Activated CD8-positive, alpha-beta T cell treated with anti-CD3 and anti-CD28 coated beads, Interleukin-2, amount 10 ng/mL, durations not matched to agents 7 days and 5 days (primary cell): ENCODE results near the gene PGA4. TPM values are rescaled to one million over a fixed set of nuclear protein-coding genes. Genes with fewer than 3 reads are reported as not detected.

ENCODE experiments used
- ATAC-seq: fragments of 150-1000 bp; cut with Tn5 transposase; one replicate; pipeline ENCODE4 v1.10.0; 2021; ENCODE audit warnings: moderate library complexity
- CTCF ChIA-PET: fragments of 350-600 bp; sonication (Branson Sonifier 250); formaldehyde crosslinking; loops from one replicate; lab custom pipeline; 2021; ENCODE audit warnings: antibody characterized with exemption; lab: Charles Lee
- POLR2A ChIA-PET: fragments of 350-600 bp; sonication (Branson Sonifier 250); formaldehyde crosslinking; loops from one replicate; lab custom pipeline; 2021; ENCODE audit warnings: antibody characterized with exemption; lab: Charles Lee
- DNase-seq: peaks from one replicate; pipeline ENCODE4 v3.0.0-alpha.2; 2020
- H3K27ac Mint-ChIP-seq: one replicate; pipeline ENCODE4 v1.8.0; 2021; ENCODE audit warnings: mild to moderate bottlenecking, mixed read lengths
- H3K27me3 Mint-ChIP-seq: one replicate; pipeline ENCODE4 v1.8.0; 2021; ENCODE audit warnings: low read depth, mixed read lengths
- H3K36me3 Mint-ChIP-seq: one replicate; pipeline ENCODE4 v1.8.0; 2021; ENCODE audit warnings: low read depth, mixed read lengths
- H3K4me1 Mint-ChIP-seq: one replicate; pipeline ENCODE4 v1.8.0; 2021; ENCODE audit warnings: low read depth, mixed read lengths
- H3K4me3 Mint-ChIP-seq: one replicate; pipeline ENCODE4 v1.8.0; 2021; ENCODE audit warnings: mild to moderate bottlenecking, mixed read lengths
- H3K9me3 Mint-ChIP-seq: one replicate; pipeline ENCODE4 v1.8.0; 2022; ENCODE audit warnings: mixed read lengths; ENCODE audit not compliant: insufficient read depth
- total RNA-seq, 2 experiments: library from RNA; stranded (reverse); gene quantifications; one replicate each; pipeline ENCODE4 v1.2.3, GENCODE V29; 2021

PGA4 gene
- total RNA-seq, 2 experiments from 2014 or later, result not detected

DNA sequence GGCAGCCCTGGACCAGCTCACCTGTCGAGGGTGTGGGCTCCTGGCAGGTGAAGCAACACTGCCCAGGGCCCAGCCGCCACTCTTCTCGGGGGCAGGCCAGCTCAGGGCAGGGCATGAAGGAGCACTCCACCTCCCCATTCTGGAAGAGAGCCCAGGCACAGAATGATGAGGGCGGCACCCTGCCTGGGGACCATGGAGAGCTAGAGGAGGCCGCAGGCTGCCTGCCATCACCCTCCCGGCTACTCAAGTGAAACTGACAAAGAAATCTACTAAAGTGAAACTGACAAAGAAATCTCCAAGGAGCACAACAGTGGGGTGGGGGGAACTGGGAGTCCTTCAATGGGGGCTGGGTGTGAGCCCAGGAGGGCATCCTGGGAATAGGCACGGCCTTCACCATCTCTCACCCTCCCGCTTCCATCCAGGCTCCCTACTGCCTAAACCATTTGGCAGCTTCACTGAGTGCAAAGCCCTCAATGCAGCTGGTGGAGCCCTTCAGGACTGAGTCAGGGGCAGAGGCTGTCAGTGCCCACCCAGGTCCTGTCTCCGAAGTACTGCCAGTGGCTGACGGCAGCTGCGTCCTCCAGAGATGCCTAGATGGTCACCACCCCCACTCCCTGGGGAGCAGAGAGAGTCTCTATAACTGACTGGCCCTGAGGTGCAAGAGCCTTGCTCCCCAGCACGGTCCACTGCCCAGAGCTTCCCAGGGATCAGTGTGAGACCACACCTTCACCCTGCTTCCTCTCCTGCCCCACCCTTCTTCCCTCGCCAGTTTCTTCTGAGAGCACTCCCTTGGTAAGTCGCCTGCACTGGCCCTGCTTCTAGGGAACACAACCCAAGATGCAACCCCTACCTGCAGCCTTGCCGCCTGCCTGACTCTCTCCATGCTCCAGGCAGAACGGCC, 51.3 kb downstream of the PGA4 start:
- H3K27me3 Mint-ChIP-seq, result no peaks in the 10 kb centered on the region
- ATAC-seq (no peak), DNase-seq (no peak)
- H3K4me3 Mint-ChIP-seq, result no peak overlapping the region
- ChIA-PET CTCF (no interaction called here), POLR2A (interaction anchor here (0.7 kb wide), 1 partner anchor 156 kb away, joined by 3 read pairs; no protein-coding TSS in a partner anchor)
- H3K36me3 Mint-ChIP-seq, result no peaks in the 10 kb centered on the region
- H3K9me3 Mint-ChIP-seq, result no peaks in the 10 kb centered on the region
- no peak overlapping the region for H3K27ac Mint-ChIP-seq
- H3K4me1 Mint-ChIP-seq, result no peaks in the 10 kb centered on the region

DNA sequence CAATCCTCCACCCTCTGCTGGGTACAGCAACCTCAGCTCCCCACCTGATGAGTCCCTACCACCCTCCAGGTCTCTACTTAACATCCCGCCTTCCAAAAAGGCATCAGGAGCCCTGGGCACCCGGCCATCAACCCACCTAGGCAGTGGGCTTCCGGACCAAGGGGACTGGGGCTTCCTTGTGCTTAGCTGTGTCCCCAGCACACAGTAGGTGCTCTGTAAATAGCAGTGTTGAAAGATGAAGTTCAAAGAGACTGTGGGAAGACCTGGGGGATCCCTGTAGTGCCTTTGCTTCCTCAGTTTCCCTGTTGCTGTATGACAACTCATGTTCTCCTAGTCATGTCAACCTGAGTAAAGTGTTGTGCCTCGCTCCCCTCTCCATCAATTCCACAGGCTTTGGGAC, 51.9 kb downstream of the PGA4 start:
- ChIA-PET CTCF (no interaction called here), POLR2A (interaction anchor here (0.5 kb wide), 1 partner anchor 20 kb away, joined by 4 read pairs; no protein-coding TSS in a partner anchor)
- Mint-ChIP-seq H3K27me3 (no peaks in the 10 kb centered on the region), H3K4me1 (no peaks in the 10 kb centered on the region), H3K36me3 (no peaks in the 10 kb centered on the region), H3K27ac (no peak overlapping the region), H3K9me3 (no peaks in the 10 kb centered on the region), H3K4me3 (no peak overlapping the region)
- DNase-seq (no peak), ATAC-seq (no peak)

DNA sequence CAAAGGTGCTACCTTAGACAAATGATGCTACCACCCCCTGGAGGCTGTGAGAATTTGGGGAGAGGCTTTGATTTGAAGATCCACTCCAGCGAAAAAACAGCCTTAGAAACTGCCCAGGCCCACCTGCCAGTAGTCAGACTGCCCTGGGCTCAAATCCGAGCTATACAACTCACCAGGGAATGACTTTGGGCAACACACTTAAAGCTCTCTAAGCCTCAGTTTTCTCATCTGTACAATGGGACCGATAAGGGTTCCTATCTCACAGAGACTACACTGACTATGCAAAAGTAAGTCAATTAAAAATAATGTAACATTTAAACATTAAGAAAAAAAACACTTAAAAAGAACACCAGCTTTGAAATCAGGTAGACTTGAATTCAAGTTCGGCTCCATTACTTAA, 53.0 kb downstream of the PGA4 start:
- no peak overlapping the region for H3K4me3 Mint-ChIP-seq
- DNase-seq (no peak), ATAC-seq (no peak)
- no peaks in the 10 kb centered on the region for H3K27me3 Mint-ChIP-seq
- no peaks in the 10 kb centered on the region for H3K36me3 Mint-ChIP-seq
- ChIA-PET CTCF (interaction anchor here (0.9 to 1.7 kb wide), 2 partner anchors 20 to 21 kb away, joined by 3 to 5 read pairs; partner anchors contain the start of gene VWCE), POLR2A (no interaction called here)
- no peak overlapping the region for H3K27ac Mint-ChIP-seq
- no peaks in the 10 kb centered on the region for H3K4me1 Mint-ChIP-seq
- no peaks in the 10 kb centered on the region for H3K9me3 Mint-ChIP-seq

DNA sequence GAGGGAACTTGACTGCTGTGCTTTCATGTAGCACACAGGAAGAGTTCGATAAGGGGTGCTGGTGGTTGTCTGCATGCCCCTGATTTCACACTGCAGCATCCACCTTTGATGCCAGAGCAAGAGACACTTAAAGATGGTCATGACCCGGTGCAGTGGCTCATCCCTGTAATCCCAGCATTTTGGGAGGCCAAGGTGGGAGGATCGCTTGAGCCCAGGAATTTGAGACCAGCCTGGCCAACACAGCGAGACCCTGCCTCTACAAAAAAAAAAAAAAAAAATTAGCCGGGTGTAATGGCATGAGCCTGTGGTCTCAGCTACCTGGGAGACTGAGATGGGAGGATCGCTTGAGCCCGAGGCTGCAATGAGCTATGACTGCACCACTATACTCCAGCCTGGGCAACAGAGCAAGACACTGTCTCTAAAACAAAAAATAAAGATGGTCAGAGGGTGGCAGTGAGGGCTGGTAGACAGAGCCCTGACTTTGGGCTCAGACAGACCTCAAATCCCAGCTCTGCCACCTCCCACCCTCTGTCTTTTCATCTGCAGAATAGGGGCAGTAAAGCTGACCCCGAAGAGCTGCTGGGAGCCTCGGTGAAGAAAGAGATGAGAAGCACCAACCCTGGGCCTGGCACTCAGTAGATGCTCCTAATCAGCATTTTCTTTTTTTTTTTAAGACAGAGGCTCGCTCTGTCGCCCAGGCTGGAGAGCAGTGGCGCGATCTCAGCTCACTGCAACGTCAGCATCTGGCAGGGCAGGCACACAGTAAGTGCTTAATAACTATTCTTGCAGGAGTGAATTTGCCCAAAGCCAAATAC, 55.2 kb downstream of the PGA4 start:
- Mint-ChIP-seq H3K27me3 (no peaks in the 10 kb centered on the region), H3K4me3 (no peak overlapping the region), H3K27ac (no peak overlapping the region), H3K36me3 (no peaks in the 10 kb centered on the region), H3K9me3 (no peaks in the 10 kb centered on the region), H3K4me1 (no peaks in the 10 kb centered on the region)
- POLR2A ChIA-PET, result no interaction called here
- ATAC-seq (no peak), DNase-seq (no peak)
- CTCF ChIA-PET, result interaction anchor here (1.1 to 1.5 kb wide), 2 partner anchors 24 to 108 kb away, joined by 3 to 5 read pairs; no protein-coding TSS in a partner anchor

DNA sequence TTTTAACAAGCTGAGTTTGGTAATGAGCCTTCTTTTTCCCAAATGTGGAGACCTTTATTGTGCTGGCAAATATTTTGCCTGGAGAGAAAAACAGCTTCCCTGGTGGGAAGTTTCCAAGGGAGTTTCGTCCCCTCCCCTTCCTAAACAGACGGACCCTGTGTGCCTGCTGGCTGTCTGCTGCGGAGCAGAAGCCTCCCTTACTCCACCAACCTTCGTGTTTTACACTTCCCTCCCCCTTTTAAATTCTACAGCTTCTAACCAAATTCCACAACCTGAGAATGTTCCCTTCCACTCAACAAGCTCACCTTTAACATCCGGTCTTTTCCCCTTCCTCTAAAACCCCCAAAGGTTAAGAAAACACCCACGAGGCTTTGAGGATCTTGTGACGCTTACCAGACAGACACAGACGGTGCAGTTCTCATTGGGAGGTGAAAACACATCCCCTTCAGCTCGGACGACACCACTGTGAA, 55.9 kb downstream of the PGA4 start:
- ATAC-seq, result no peak
- no peaks in the 10 kb centered on the region for H3K9me3 Mint-ChIP-seq

DNA sequence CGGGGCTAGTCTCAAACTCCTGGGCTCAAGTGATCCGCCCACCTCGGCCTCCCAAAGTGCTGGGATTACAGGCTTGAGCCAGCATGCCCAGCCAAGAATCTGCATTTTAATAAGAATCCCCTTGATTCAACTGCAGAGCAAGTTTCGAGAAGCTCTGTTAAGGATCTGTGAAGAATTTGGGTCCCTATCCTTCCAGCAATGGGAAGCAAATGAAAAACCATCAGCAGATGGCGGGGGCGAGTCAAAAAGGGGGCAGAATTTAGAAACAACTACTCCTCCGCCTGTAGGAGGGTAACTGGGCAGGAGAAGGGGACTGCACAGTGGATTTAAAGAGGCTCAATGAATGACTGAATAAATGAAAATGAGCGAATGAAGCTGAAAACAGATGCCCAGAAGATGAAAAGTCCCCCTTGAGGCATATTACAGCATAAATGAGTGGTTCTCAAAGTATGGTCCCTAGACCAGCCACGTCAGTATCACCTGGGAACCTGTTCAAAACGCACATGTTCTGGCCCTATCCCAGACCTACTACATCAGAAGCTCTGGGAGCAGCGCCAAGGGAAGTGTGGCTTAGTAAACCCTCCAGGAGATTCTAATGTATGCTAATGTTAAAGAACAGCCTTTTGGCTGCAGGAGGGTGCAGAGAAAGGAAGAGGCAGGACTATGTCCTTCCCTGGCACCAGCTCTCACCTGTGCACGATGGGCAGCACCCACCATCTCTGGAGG, 58.0 kb downstream of the PGA4 start:
- H3K4me3 Mint-ChIP-seq, result no peak overlapping the region
- H3K36me3 Mint-ChIP-seq, result no peaks in the 10 kb centered on the region
- H3K27ac Mint-ChIP-seq, result no peak overlapping the region
- ChIA-PET POLR2A (no interaction called here), CTCF (interaction anchor here (1.5 kb wide), 1 partner anchor 105 kb away, joined by 3 read pairs; no protein-coding TSS in a partner anchor)
- DNase-seq (no peak), ATAC-seq (no peak)
- H3K9me3 Mint-ChIP-seq, result no peaks in the 10 kb centered on the region
- H3K4me1 Mint-ChIP-seq, result no peaks in the 10 kb centered on the region
- H3K27me3 Mint-ChIP-seq, result no peaks in the 10 kb centered on the region

More for the DNA sequence above, 55.9 kb downstream of the PGA4 start:
- H3K36me3 Mint-ChIP-seq, result no peaks in the 10 kb centered on the region
- POLR2A ChIA-PET, result no interaction called here
- DNase-seq, result no peak
- no peaks in the 10 kb centered on the region for H3K27me3 Mint-ChIP-seq
- H3K4me3 Mint-ChIP-seq, result no peak overlapping the region
- H3K27ac Mint-ChIP-seq, result no peak overlapping the region
- CTCF ChIA-PET, result interaction anchor here (1.1 to 1.5 kb wide), 2 partner anchors 25 to 107 kb away, joined by 3 to 5 read pairs; no protein-coding TSS in a partner anchor
- no peaks in the 10 kb centered on the region for H3K4me1 Mint-ChIP-seq

DNA sequence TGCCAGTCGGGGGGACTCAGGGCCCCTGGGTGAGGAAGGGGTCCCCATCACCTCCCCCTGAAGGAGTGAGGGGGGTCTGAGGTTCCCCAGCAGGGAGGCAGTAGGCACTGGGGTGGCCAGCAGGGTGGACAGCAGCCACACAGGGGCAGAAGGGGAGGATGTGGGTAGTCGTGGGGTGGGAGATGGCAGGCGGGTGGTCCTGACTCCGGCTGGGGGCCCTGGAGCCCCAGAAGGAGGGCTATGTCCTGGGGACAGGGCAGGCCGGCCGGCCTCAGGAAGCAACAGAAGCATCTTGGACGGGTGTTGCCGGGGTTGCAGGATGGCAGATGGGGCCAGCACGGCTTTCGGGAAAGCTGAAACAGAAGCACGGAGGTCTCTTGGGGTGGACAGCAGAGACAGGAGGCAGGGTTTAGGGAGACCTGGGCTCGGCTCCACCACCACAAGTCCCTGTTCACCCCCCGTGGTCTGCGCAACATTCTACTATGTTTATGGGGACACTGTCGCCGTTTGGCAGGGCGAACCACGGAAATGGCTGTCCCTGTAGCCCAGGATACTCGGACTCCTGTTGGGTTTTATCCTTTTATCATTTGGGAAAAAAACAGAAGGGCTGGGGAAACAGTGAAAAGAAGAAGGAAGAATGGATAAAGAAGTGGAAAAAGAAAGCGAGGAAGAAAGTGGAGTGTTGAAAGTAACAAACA, 58.9 kb downstream of the PGA4 start:
- CTCF ChIA-PET, result interaction anchor here (1.5 to 2.4 kb wide), 2 partner anchors 14 to 104 kb away, joined by 3 to 10 read pairs; partner anchors contain the start of gene VWCE

More for the DNA sequence above, 58.9 kb downstream of the PGA4 start:
- ATAC-seq (no peak), DNase-seq (no peak)
- Mint-ChIP-seq H3K4me1 (no peaks in the 10 kb centered on the region), H3K27me3 (no peaks in the 10 kb centered on the region), H3K27ac (no peak overlapping the region), H3K36me3 (peaks cover under 1% of the 10 kb centered on the region), H3K9me3 (no peaks in the 10 kb centered on the region), H3K4me3 (no peak overlapping the region)
- POLR2A ChIA-PET, result no interaction called here

Other genes with a start within 250 kb of the PGA4 start
- 100 to 1,000 TPM; 252 to 274 TPM for gene CD5, start 119.9 kb upstream of the PGA4 start, total RNA-seq
- 1 to 10 TPM; 3.4 to 3.8 TPM for gene VPS37C, start 60.9 kb upstream of the PGA4 start, total RNA-seq
- gene PGA3, start 18.8 kb upstream of the PGA4 start, total RNA-seq, result not detected
- not detected for gene PGA5, start 18.8 kb downstream of the PGA4 start, total RNA-seq
- gene VWCE, start 73.0 kb downstream of the PGA4 start, total RNA-seq, result 1 to 10 TPM; 2.2 to 3.3 TPM
- gene DDB1, start 110.8 kb downstream of the PGA4 start, total RNA-seq, result 100 to 1,000 TPM; 202 to 214 TPM
- gene TKFC, start 110.9 kb downstream of the PGA4 start, total RNA-seq, result 10 to 100 TPM; 24.1 to 26.4 TPM
- 10 to 100 TPM; 53.2 to 55.6 TPM for gene CYB561A3, start 139.5 kb downstream of the PGA4 start, total RNA-seq
- 10 to 100 TPM; 57.4 to 57.5 TPM for gene TMEM138, start 140.0 kb downstream of the PGA4 start, total RNA-seq
- gene TMEM216, start 170.2 kb downstream of the PGA4 start, total RNA-seq, result 1 to 10 TPM; 6.3 to 6.4 TPM
- 10 to 100 TPM; 94.8 to 98.4 TPM for gene CPSF7, start 207.6 kb downstream of the PGA4 start, total RNA-seq
- 10 to 100 TPM; 51.6 to 54.3 TPM for gene SDHAF2, start 207.8 kb downstream of the PGA4 start, total RNA-seq